Fibroblast of mammary gland (primary cell): ENCODE measurements around the gene SVOP.

Experiments used
- DNase-seq: peaks from one replicate; pipeline ENCODE4 v3.0.0-alpha.2; 2010; ENCODE audit warnings: low read depth
- H3K4me3 ChIP-seq: 2 replicates; pipeline ENCODE4 v1.5.1; 2011; ENCODE audit warnings: low read depth, mild to moderate bottlenecking, low read length, moderate library complexity; ENCODE audit not compliant: control insufficient read depth
- CTCF ChIP-seq: conservative IDR thresholded peaks from 2 replicates; pipeline ENCODE4 v1.5.1; 2011; ENCODE audit warnings: low read depth, low read length, inconsistent platforms; ENCODE audit not compliant: control insufficient read depth, insufficient read depth

Gene SVOP

DNA sequence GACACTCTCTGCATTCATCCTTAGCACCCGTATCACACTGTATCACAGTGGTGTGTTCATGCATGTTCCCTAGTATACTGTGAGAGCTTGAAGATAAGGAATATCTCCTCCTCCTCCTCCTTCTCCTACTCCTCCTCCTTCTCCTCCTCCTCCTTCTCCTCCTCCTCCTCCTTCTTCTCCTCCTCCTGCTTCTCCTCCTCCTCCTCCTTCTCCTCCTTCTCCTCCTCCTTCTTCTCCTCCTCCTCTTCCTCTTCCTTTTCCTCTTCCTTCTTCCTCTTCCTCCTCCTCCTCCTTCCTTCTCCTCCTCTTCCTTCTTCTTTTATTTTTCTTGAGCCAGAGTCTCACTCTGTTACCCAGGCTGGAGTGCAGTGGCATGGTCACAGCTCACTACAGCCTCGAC, 113.9 kb downstream of the SVOP start:
- DNase-seq: no peak
- H3K4me3 ChIP-seq: no peak overlapping the region
- TF ChIP-seq CTCF: no peak

DNA sequence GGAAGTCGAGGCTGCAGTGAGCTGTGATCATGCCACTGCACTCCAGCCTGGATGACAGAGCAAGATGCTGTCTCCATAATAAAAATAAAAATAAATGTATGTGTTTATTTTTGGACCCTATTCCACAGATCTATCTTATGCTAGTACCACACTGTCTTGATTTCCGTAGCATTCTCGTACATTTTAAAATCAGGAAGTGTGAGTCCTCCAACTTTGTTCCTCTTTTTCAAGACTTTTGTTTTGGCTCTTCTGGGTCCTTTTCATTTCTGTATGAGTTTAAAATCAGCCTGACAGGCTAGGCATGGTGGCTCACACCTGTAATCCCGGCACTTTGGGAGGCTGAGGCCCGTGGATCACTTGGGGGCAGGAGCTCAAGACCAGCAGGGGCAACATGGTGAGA, 115.1 kb downstream of the SVOP start:
- no peak for TF ChIP-seq CTCF
- H3K4me3 ChIP-seq: no peak overlapping the region
- DNase-seq: no peak

GRCh38 chr12:108899145-108899544, 121.7 kb downstream of the SVOP start:
- no peak overlapping the region for H3K4me3 ChIP-seq
- TF ChIP-seq CTCF: no peak
- DNase-seq: no peak

GRCh38 chr12:108896817-108897216, 124.1 kb downstream of the SVOP start:
- no peak for TF ChIP-seq CTCF
- no peak for DNase-seq
- no peak overlapping the region for H3K4me3 ChIP-seq

- no peak for TF ChIP-seq CTCF
- no peak for DNase-seq
- no peak overlapping the region for H3K4me3 ChIP-seq
Measured at GRCh38 chr12:108896336-108896735, 124.5 kb downstream of the SVOP start.

- no peak for TF ChIP-seq CTCF
- H3K4me3 ChIP-seq: no peak overlapping the region
- no peak for DNase-seq
Measured at GRCh38 chr12:108895220-108895802, 125.6 kb downstream of the SVOP start.

GRCh38 chr12:108890208-108890607, 130.7 kb downstream of the SVOP start:
- peak; percentile 4 for DNase-seq
- no peak overlapping the region for H3K4me3 ChIP-seq
- TF ChIP-seq CTCF: no peak
